ENCODE results near the gene EMC6.

The EMC6 gene

GRCh38 chr17:3688852-3689261 lies 20.2 kb downstream of the EMC6 start:
- TF ChIP-seq SIN3A (IDR thresholded peaks at IDR 0.05; ENCODE audit: borderline replicate concordance, insufficient read depth, low read length): no peak
- no peak for TF ChIP-seq POLR2AphosphoS5 (IDR thresholded peaks at IDR 0.05; ENCODE audit: low read depth, low read length)
- TF ChIP-seq TAF1 (IDR thresholded peaks at IDR 0.05; ENCODE audit: borderline replicate concordance, insufficient read depth, low read length): no peak
- TF ChIP-seq REST (IDR thresholded peaks at IDR 0.05; ENCODE audit: insufficient read depth in 1 of 2, low read depth in 2 of 2, low read length in 2 of 2): no peak
- no peak for TF ChIP-seq FOXP2 (optimal IDR thresholded peaks at IDR 0.05; ENCODE audit: borderline replicate concordance, extremely low read depth, extremely low read length, insufficient read depth)

- TF ChIP-seq TAF1 (IDR thresholded peaks at IDR 0.05; ENCODE audit: borderline replicate concordance, insufficient read depth, low read length): no peak
- no peak for TF ChIP-seq SIN3A (IDR thresholded peaks at IDR 0.05; ENCODE audit: borderline replicate concordance, insufficient read depth, low read length)
- TF ChIP-seq FOXP2 (optimal IDR thresholded peaks at IDR 0.05; ENCODE audit: borderline replicate concordance, extremely low read depth, extremely low read length, insufficient read depth): no peak
- TF ChIP-seq POLR2AphosphoS5 (IDR thresholded peaks at IDR 0.05; ENCODE audit: low read depth, low read length): no peak
- TF ChIP-seq REST (IDR thresholded peaks at IDR 0.05; ENCODE audit: insufficient read depth in 1 of 2, low read depth in 2 of 2, low read length in 2 of 2): no peak
Measured at GRCh38 chr17:3689262-3690093, 20.9 kb downstream of the EMC6 start.

- TF ChIP-seq SIN3A (IDR thresholded peaks at IDR 0.05; ENCODE audit: borderline replicate concordance, insufficient read depth, low read length): no peak
- no peak for TF ChIP-seq TAF1 (IDR thresholded peaks at IDR 0.05; ENCODE audit: borderline replicate concordance, insufficient read depth, low read length)
- TF ChIP-seq FOXP2 (optimal IDR thresholded peaks at IDR 0.05; ENCODE audit: borderline replicate concordance, extremely low read depth, extremely low read length, insufficient read depth): no peak
- TF ChIP-seq REST (IDR thresholded peaks at IDR 0.05; ENCODE audit: insufficient read depth in 1 of 2, low read depth in 2 of 2, low read length in 2 of 2): no peak
- TF ChIP-seq POLR2AphosphoS5 (IDR thresholded peaks at IDR 0.05; ENCODE audit: low read depth, low read length): no peak
Measured at GRCh38 chr17:3690094-3690715, 21.6 kb downstream of the EMC6 start.

DNA sequence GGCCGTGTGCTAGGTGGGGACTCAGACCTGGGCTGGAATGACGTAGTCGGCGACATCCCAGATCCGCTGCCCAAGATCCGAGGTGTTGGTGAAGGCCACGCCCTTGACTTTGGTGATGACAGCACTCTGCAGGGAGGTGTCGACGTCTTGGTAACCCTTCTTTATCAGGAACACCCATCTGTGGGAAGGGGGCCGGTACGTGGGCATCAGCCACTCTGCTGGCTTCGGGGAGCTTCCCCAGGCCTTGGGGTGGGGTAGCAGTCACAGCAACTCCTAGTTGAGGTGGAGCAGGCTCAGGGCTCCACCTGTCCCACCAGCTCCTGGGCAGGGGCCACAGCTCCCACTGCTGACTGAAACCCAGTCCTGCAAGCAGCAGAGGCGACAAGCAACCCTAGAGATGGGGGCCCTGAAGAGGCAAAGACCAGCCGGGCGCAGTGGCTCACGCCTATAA lies 23.0 kb downstream of the EMC6 start:
- TF ChIP-seq SIN3A (IDR thresholded peaks at IDR 0.05; ENCODE audit: borderline replicate concordance, insufficient read depth, low read length) (no peak), TAF1 (IDR thresholded peaks at IDR 0.05; ENCODE audit: borderline replicate concordance, insufficient read depth, low read length) (no peak), POLR2AphosphoS5 (IDR thresholded peaks at IDR 0.05; ENCODE audit: low read depth, low read length) (no peak), FOXP2 (optimal IDR thresholded peaks at IDR 0.05; ENCODE audit: borderline replicate concordance, extremely low read depth, extremely low read length, insufficient read depth) (no peak), REST (IDR thresholded peaks at IDR 0.05; ENCODE audit: insufficient read depth in 1 of 2, low read depth in 2 of 2, low read length in 2 of 2) (no peak)

Data from PFSK-1 (cell line).